DMS53 (cell line): ENCODE measurements around the gene MLLT3.

ENCODE experiments used
- DNase-seq: peaks from one replicate; lab custom pipeline; 2025; lab: John Stamatoyannopoulos, UW

Gene MLLT3

DNA sequence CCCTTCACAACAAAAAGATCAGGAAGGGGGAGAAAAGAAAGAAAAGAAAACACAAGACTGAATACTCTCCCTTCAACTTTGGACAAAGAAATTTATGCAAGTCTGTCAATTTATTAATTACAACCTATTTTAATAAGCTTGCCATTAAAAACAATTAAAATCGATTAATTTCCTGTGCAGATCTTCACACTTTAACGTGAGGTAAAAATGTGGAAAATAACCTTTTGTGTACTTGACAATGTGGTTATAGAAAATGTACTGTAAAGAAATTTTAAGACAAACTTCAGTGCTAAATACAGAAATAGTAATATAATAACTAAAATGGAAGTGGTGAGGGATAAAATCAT lies 2.7 kb upstream of the MLLT3 start:
- no peak for DNase-seq

DNA sequence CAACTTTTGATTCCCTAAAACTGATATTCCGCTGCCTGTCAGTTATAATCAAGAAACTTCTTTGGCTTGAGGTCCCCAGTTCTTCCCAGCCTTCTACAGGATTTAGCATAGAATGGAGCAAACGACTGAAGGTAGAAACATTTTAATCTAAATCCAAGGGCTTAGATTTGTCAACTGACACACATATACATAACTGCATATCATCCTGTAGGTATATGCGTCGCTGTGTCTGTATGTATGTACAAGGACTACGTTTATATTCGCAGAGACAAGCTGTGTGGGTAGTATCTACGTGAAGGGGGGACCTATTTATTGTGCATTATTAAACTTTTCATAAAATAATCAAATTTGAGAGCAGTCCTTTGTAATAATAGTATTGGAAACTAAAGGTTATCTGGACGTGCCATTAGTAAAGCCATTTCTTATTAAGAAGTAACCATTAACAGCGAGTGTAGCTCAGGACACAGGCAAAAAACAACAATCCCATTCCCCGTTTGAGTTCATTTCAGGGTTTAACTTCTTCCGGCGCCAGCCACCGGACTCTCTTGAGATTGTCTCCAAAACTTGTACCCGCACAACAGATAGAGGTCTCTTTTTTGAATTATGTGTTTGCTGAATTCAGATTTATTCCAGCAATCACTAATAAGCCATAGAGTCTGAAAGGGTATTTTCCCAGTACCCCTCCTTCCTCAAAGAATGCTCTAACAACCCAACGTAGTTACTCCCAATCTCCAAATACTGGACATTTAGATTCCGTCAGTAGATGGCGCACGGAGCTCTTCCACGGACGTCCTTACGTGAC lies 2.1 kb upstream of the MLLT3 start:
- peak; percentile 79 for DNase-seq

DNA sequence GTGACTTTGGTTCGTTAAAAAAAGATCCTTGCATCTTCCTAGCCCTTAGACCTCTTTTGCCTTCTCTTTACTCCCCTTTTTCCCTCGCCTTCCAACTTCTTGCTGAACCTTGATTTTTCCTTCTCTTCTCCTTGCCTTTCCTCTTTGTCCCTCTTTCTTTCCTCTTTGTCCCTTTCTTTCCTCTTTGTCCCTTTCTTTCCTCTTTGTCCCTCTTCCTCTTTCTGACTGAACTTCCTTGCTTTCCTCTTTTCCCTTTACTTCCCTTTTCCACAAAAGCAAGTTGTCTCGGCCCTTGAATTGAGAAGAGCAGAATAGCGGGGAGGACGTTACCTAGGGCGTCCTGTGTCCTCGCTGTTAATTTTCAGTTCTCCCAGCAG lies 1.4 kb upstream of the MLLT3 start:
- peak; percentile 38 for DNase-seq

DNA sequence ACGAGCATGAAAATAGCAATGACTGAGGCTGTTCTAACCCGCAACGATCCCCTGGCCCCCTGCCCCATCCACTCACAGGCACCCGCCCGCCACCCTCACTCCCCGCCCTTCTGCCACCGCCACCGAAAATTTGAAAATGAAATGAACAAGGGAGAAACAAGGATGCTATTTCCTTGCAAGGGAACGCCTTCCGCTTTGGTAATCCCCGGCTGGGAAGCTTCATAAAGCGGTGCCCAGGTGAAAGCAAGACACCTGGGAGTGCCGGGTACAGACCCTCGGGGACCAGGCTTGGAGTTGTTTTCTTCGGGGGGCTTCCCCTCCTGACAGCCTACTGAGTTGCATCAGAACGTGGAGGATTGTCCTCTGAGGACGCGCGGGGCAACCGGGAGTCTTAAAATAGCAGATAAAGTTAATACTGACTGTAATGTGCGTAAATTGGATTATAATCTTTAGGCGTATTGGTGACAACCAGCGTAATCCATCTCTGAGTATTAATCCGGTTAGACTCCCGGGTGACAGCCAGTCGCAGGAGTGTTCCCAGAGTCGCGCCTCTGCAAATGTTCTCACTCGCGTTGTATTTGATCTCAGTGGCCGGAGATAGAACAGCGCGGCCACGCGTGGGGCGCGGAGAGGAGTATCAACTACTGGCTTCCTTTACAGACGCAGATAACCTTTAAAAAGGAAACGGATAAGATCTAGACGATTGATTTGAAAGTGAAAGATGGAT lies 885 bp upstream of the MLLT3 start:
- DNase-seq: peak; percentile 63

DNA sequence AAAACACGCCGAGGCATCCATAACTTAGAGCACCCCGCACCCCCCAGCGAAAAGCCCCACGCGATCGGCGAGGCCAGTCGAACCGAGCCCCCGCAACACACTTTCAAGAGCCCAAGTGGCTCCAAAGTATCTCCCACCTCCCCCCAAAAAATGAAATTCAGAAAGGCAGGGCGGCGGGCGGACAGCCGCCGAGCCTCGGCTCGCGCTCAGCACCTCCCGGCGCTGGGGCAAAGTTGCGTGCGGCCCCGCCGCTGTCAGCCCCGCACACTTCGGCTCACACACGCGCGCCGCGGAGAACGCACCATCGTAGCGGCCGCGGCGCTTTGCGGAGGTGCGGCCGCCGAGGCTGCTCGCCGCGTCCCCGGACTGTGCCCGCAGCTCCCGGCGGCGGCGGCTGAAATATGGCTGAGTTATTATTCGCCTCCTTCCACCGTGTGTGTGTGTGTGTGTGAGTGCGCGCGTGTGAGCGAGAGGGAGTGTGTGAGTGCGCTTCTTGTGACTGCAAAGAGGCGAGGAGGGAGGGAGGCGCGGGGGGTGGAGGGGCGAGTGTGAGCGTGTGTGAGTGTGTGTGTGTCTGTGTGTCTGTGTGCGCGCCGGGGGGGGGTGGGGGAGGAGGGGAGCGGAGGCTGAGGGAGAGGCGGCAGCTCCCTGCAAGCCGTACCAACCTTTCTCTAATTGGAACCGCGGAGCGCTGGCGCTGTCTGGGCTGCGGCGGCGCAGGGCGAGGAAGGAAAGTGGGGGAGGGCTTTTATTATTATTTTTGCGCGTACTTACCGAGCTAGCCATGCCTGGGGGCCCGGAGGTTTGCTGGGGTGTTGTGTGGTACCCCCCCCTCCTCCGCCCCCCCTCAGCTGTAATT lies 599 bp downstream of the MLLT3 start:
- peak; percentile 84 for DNase-seq

DNA sequence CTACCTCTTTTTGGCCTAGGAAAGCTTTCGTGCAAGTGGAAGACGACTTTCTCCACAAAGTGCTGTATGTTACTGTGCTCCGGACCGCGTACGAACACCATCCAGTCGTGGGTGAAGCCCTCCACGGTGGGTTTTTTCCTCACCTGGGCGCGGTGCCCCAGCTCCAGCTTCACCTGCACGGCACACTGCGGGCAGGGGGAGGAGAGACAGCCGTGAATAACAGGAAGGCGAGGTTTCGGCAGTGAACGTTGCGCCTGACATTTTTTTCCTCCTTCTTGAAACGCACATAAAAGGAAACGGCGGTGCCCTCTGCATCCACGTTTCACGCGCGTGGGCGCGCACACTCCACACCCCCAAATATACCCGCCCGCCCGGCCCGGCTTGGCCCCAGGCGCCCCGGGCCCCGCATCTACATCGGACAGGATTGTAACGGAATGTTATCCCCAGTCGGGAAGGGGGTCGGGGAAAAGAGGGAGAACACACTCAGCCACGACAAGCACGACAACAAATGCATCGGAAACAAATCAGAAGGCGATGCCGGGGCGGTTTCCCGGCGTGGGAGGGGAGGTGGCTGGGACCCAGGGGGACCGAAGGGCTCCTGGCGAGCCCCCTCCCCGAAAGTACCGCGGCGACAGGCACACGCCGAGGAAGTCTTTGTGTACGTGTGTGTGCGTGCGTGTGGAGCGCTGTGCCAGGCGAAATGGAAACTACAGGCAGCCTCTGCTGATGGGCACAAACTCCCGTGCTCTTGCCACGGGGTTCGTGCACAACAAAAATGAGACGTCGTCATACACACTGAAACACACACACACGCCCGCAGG lies 1.4 kb downstream of the MLLT3 start:
- DNase-seq: peak; percentile 60

DNA sequence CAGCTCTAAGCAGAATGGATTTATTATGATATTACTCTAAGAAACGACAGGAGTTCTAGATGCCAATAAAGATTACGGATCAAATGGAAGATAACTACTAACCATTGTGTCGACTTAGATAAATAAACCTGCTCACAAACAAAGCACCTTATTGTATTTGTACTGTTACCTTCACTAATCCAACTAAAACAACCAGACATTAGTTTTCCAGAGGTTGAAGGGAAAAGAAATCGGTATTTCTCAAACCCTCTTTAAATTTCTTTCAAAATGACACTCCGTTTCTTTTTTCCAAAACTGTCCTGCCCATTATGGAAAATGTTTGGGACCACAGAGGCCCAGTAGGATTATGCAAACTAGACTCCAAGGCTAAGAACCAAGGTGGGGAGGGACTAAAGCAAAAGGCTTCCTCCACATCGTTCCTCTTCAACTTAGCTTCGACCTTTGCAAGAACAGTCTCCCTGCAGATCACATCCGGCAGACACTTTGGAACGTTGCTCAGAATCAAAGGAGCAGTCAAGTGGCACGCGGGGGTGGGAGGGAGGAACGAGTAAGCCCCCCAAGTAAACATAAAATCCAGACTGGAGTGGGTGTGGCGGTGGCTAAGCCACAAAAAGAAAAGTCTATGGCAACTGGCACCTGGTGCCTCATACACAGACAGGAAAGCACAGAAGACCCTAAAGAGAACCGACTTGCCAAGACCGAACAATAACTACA lies 2.7 kb downstream of the MLLT3 start:
- DNase-seq: peak; percentile 16

DNA sequence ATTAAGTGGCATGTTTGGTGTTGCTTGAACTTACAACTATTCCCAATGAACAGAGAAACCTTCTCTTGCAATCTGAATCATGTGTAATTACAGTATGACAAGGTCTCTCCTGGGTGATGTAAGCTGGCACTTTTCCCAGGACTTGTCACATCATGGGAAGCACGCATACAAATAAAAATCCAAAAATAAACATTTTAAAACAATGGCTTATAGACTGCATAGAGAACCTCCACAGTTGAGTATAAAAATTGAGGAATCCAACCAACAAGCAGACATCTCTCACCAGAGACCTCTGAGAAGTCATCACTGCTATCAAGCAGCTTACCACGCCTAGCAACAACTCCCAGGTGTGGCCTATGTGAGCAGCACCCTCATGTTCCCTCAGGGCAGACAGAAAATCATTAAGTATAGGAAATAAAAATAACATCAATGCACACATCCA lies 3.9 kb downstream of the MLLT3 start:
- peak; percentile 46 for DNase-seq

DNA sequence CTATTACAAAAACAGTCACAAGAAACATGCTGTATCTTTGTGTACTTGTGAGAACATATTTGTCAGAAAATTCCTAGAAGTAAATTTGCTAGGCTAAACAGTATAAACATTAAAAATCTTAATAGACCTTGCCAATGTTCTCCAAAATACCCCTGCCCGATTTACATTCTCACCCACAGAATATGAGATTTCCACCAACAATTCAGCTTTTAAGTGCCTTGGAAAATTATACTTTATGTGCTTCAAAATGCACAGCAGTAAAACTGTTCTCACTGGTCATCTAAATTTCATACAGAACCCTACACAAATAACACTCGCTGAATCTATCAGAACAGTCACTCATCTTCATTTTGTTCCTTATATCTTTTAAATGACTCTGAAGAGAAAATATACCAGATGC lies 5.5 kb downstream of the MLLT3 start:
- DNase-seq: no peak

DNA sequence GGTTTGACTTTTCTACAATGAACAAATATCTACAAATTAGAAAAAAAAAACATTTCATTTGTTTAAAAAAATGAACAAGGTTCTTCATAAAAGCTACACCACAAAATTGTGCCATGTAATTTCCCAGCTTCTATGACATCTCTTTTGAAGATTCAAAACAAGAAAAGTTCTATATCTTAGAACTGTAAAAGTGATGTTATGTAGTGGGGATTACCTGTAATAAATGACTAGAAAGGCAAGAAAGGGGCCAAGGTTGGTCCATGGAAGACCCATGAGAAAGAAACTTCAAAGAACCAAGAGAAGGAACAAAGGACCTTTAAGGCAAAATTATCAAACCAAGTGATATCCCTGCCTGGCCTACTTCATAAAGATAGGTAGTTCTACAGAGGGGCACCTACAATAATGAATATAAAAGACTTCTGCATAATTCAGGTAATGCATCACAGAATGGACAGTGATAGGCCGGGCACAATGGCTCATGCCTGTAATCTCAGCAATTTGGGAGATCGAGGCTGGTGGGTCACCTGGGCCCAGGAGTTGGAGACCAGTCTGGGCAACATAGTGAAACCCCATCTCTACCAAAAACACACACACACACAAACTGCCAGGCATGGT lies 7.6 kb downstream of the MLLT3 start:
- no peak for DNase-seq

DNA sequence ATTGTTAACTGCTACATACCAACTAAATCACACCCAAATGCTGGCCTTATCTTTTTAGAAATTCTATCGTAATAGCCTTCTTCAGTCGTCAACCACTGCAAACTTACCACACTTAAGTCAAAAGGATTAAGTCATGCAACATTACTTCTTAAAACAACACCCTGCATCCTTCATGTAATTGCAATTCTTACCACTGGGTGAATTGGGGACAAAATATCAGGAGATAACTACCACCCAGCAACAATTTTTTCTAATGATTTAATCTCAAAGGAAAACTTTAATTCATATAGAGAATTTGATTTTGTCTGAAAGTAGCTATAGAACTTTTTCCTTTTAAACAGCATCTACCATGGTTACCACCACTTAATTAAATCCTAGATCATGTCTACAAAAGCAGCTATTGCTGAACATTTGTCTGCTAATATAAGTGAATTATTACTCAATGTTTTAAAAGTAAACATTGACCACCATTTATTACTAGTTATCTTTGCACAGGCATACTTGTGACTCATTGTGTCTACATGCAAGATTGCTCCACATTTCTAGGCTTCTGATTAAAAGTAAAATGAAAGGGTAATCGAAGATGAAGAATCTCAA lies 10.5 kb downstream of the MLLT3 start:
- DNase-seq: peak; percentile 56

DNA sequence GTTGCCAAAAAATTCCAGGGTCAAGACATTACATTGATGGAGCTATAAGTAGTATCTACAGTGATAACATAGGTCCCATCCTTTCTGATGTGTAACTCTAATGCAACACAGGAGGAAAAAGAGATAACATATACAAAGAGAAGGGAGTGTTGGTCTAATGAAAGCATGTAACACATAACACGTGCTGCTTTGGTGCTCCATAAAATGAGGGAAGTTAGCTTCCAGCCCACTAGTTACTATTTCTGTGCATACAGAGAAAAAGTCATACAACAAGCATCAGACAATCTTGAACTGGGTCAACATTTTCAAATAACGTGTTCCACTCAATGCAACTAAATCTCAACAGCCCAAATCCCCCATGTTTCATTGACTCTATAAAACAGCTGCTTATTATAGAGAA lies 11.7 kb downstream of the MLLT3 start:
- DNase-seq: no peak

DNA sequence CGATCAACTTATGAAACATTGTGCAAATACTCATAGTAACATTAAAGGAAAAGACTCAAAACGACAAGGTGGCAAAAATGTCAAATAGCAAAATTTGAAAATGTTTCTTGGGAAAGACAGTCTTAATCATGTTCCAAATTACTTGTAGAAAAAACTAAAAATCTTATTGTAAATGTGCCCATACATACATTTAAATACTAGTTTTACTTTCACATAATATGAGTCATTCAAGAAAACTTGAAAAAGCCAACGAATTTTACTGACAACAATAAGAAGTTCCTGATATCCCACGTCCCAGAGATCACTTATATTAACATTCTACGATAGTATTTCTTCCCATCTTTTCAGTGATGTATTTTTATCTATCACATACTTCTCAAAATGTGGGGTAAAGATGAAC lies 13.7 kb downstream of the MLLT3 start:
- no peak for DNase-seq

DNA sequence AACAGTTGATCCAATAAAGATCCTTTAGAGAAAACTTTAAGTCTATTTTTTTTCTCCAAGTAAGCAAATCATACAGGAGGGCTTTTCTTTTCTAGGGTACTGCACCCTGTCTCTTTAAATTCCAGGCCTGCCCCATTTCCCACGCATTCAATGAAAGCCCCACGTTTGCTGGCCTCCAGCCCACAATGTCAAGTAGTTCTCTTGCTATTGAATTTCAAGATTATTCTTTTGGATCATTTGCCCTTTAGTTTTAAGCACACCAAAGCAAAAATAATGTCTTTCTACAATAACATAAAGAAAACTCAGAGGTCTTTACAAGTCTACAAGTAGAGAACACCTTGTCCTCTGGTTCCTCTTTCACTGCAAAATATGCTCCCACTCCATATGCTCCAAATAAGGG lies 15.6 kb downstream of the MLLT3 start:
- no peak for DNase-seq

DNA sequence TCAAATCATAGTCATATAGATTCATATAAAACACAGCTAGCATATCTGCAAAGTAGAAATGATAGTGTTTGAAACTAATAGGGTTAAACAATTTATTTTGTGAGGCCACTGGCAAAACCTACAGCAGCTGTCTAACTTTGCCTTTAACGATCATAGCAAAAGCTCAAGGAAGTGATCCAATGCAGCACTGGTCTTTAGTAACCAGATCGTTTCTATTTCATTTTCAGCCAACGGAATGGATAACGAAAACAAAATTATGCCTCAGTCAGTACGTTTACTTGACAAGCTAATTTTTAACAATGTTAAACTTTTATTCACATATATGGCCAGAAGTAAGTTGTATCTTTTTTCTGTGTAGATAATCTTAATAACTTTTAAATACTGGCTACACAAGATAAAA lies 17.7 kb downstream of the MLLT3 start:
- no peak for DNase-seq

DNA sequence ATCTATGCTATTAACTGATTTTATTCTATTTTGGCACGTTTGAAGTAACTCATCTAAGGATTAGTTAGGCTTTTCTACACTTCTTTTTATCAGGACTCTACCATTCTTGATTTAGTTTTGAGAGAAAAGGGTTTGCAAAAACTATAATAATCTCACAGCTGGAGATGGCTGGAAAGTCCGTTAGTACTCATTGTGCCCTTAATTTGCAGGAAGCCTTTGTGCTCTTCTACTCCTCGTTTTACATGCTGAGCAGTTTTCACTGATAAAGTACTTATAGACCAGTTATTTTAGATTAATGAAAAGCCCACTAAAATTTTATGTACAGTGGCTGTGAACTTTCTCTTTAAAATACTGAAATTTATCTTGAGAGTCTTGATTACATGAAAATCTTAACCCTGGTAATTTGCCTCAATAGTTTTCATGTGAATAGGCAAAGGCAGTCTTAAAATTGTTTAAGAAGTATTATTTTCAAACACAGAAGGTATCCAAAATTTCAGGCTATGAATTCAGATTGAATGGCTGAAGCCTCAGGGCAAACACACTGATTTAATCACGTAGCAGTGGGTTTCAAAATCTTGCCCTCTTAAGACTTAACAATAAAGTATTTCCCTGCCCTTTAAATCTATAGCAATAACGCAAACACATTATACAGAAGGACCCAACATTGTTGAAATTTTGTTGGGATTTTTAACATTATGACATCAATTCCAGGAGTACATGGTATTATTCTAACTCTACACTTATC lies 18.6 kb downstream of the MLLT3 start:
- DNase-seq: no peak

DNA sequence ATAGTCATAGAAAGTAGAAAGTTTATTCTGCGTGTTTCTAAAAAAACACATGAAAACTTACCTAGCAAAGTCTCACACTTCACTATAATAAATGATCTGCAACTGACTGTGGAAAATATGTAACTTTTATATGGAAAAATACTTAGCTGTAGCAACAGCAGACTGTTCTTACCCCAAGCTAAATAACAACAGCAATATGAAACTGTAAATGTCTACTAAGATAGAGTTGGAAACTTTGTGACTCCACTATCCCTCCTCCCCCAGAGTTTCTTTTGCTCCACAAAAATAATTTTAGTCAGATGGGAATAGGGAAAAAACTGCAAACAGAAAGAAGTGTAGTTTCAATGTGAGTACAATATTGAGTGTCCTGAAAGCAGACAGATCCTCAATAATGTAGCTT lies 21.0 kb downstream of the MLLT3 start:
- no peak for DNase-seq

DNA sequence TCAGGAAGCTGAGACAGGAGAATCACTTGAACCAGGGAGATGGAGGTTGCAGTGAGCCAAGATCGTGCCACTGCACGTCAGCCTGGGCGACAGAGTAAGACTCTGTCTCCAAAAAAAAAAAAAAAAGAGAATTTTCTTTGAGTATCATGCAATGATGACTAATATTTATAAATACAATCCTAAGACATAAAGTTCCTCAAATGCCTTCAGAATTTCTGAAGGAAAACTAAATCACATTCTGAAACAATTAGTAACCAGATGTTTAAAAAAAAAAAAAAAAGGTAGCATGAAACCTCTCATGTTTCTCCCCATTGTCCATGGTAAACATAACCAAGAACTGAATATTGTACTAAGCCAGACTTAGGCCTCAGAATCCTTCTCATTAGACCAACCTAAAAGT lies 23.1 kb downstream of the MLLT3 start:
- no peak for DNase-seq

DNA sequence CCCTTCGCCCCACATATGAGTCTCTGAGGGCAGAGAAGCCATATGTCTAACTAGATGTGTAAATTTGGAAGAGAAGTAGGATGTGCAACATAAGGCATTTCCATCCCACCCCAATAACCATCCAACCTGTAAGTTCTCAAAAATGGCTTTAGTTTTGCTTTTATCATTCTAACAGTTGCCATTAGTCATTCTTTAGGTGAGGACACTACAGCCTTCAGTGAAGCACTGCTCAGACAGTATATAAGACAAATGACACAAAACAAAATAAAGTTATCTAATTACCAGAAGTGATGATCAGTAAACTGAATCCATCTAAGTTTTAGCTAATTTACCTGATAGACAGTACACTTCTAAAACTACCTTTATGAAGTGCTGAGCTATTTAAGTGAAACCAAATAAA lies 23.9 kb downstream of the MLLT3 start:
- no peak for DNase-seq

DNA sequence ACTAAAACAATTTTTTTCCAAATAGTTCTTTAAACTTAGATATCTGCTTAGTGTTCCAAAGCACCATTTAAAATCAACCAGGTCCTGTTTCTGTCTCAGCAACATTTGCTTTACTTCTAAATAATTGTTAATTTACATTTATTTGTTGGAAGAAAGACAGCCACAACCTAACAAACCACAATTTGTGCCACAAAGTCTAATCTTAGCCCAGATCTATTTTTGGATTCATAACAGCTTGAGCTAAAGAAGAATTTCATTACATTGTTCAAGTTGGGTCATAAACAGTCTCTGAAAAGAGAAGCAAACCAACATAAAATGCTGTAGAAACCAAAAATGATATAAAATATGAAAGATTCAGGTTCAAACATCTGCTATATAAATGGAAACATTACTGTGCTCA lies 24.4 kb downstream of the MLLT3 start:
- DNase-seq: no peak
